Measurements from ENCODE around the gene ALDH16A1.
A peak's percentile ranks its signal among the peaks of the same experiment; 100 is the strongest.

The ALDH16A1 gene

GRCh38 chr19:49490287-49491029 lies 37.4 kb downstream of the ALDH16A1 start:
- DNase-seq = no peak

DNA sequence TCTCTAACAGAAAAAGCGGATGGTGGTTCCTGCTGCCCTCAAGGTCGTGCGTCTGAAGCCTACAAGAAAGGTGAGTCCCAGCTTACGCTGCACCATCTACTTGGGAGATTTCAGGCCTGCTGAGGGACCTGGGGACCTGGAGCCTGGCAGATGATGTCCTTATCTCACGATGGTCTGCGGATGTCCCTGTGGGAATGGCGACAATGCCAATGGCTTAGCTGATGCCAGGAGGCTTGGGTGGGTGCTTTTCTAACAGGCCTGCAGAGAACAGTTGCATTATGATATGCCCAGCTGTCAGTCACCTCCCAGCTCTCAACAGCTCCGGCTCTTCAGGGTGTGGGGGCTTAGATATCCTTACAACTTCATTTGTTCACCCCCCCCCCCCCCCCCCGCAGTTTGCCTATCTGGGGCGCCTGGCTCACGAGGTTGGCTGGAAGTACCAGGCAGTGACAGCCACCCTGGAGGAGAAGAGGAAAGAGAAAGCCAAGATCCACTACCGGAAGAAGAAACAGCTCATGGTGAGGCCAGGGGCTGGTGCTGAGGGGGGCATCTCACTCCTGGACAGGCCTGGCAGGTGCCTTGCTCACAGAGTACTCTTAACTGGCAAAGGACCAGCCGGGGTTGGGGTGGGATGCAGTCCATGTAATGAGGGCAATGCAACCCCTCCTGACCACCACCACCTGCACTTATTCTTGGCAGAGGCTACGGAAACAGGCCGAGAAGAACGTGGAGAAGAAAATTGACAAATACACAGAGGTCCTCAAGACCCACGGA lies 38.2 kb downstream of the ALDH16A1 start:
- DNase-seq = no peak

- DNase-seq = no peak
These were observed 39.0 kb downstream of the ALDH16A1 start for GRCh38 chr19:49491804-49492572.

GRCh38 chr19:49492573-49493405 lies 39.8 kb downstream of the ALDH16A1 start:
- peak; percentile 17 for DNase-seq

DNA sequence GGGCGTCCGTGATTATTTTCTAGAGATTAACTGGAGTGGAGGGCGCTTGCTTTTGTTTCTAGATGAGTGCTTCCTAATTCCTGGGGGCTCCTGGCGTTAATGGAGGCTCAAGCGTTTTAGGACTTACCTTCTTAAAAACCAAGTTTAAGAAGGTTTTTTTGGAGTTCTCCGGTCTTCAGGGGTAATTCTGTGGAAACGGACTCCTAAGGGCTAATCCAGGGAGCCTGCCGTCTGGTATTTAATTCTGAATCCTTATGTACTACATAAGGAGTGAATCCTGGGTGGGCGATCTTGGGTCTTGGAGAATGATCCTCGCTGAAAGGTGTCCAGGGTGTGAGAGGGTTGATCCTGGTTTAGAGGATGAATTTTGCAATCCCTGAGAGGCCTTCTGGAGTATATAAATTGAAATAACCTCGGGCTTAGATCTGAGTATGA lies 43.6 kb downstream of the ALDH16A1 start:
- DNase-seq = no peak

DNA sequence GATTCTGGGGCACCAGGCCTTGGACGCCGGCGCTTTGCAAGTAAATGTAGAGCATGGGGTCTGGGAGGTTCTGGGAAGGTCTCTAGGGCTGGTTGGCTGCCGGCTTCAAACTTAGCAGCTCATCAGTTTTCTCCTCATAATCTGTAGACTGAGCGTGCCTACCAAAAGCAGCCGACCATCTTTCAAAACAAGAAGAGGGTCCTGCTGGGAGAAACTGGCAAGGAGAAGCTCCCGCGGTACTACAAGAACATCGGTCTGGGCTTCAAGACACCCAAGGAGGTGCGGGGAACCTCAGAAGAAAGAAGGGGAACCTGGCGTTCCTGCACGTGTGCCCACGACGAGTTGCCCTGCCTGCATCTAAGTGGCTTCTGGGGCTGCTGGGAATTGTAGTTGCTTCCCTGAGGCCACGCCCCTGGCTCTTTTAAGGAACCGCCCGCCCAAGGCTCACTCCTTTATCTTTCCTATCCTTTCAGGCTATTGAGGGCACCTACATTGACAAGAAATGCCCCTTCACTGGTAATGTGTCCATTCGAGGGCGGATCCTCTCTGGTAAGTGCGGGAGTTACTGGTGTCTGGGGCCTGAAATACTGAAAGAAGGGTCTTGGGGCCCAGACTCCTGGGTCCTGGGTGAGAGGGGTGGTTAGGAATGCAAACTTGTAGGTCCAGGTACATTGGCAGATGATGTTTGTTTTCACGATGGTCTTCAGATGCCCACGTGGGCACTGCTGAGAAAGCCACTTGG lies 44.2 kb downstream of the ALDH16A1 start:
- peak; percentile 18 for DNase-seq

- no peak for DNase-seq
These were observed 44.7 kb downstream of the ALDH16A1 start for GRCh38 chr19:49497789-49498103.

DNA sequence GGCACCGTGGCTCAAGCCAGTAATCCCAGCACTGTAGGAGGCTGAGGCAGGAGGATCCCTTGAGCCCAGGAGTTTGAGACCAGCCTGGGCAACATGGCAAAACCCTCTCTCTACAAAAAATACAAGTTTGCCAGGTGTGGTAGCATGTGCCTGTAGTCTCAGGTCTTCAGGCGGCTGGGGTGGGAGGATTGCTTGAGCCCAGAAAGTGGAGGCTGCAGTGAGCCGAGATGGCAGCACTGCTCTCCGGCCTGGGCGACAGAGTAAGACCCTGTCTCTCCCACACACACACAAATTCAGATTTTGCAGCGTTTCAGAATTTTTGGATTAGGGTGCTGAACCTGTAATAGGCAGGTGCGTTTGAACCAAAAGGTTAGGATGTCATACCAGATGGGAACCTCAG lies 45.5 kb downstream of the ALDH16A1 start:
- no peak for DNase-seq

DNA sequence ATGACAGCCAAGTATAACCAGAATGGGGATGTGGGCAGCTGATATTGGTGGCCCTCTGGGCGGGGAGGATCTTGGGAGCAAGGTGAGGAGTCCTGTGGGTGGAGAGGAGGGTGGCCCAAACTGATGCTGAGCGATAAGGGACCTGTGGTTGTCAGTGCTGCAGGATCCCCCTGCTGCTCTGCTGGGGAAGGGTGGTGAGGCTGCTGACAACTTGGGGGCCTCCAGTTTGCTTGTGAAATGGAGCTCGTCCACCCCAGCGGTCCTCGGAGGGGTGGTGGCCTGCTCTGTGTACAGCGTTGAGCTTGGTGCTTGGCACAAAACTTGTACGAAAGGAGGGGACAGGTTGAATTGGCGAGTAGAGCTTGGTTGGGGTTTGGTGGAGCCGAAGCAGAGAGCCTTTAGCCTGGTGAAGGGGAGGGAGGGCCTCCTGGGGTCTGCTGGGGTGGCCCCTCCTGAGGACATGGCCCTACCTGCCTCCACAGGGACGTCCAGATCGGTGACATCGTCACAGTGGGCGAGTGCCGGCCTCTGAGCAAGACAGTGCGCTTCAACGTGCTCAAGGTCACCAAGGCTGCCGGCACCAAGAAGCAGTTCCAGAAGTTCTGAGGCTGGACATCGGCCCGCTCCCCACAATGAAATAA lies 46.1 kb downstream of the ALDH16A1 start:
- no peak for DNase-seq

DNA sequence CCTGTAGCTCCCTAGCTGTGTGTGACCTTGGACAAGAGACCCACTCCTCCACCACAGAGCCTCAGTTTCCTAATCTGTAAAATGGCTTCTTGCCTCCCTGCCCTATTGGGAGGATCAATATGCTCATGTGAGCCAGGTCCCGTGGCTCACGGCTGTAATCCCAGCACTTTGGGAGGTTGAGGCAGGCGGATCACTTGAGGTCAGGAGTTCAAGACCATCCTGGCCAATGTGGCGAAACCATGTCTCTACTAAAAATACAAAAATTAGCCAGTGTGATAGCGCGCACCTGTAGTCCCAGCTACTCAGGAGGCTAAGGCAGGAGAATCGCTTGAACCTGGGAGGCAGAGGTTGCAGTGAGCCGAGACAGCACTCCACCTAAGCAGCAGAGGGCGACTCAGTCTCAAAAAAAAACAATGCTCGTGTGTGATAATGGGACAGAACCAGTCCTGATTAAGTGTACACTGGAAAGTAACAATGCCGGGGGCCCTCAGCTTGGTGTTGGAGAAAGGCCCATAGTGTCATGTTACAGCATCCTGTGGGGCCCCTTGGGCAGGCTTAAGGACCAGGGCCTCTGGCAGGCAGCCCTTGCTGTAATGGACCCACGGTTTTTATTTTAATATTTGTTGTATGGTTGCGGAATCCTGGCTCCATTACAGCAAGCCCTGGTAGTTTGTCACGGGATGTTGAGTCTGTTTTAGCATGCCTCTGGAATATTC lies 50.0 kb downstream of the ALDH16A1 start:
- peak; percentile 72 for DNase-seq

GRCh38 chr19:49503582-49503962 lies 50.5 kb downstream of the ALDH16A1 start:
- DNase-seq = no peak

DNA sequence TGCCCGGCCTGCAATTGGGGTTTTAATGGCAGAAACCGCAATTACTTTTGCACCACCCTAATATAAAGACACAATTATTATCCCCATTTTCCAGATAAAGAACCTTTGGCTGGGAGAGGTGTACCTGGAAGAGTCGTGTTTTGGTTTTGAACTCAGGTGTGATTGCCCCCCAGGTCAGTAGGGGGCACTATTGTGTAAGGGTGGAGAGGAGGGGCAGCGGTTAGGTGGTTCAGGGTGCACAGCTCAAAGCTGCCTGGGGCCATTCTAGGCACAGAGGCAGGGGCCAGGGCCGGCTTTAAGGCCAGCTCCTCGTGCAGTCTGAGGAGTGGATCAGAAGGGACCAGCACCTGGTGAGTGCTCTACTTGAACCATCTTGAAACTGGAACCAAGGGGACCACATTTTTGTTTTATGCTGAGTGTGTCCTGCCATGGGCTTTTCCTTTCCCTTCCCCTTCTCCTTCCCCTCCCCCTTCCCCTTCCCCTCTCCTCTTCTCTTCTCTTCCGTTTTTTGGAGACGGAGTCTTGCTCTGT lies 53.6 kb downstream of the ALDH16A1 start:
- DNase-seq = peak; percentile 30

GRCh38 chr19:49507803-49508494 lies 54.9 kb downstream of the ALDH16A1 start:
- no peak for DNase-seq

- DNase-seq = peak; percentile 65
These were observed 60.1 kb downstream of the ALDH16A1 start for GRCh38 chr19:49512970-49513745.

DNA sequence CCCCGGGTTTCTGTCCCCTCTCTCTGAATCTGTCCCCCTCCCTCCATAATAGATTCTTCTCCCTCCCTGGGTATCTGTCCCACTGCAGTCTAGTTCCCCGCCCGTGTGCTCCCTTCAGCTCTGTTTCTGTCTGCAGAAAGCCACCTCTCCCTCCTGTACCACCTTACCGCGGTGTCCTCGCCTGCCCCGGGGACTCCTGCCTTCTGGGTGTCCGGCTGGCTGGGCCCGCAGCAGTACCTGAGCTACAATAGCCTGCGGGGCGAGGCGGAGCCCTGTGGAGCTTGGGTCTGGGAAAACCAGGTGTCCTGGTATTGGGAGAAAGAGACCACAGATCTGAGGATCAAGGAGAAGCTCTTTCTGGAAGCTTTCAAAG lies 60.7 kb downstream of the ALDH16A1 start:
- DNase-seq = peak; percentile 18

GRCh38 chr19:49514151-49514550 lies 61.1 kb downstream of the ALDH16A1 start:
- peak; percentile 21 for DNase-seq

GRCh38 chr19:49515767-49516166 lies 62.7 kb downstream of the ALDH16A1 start:
- DNase-seq = no peak

- no peak for DNase-seq
These were observed 65.0 kb downstream of the ALDH16A1 start for GRCh38 chr19:49518033-49518432.

Data from NCI-H510A treated with DMSO at 0.1 percent for 48 hours (cell line).